ENCODE results near the gene LYPD5.

DNA sequence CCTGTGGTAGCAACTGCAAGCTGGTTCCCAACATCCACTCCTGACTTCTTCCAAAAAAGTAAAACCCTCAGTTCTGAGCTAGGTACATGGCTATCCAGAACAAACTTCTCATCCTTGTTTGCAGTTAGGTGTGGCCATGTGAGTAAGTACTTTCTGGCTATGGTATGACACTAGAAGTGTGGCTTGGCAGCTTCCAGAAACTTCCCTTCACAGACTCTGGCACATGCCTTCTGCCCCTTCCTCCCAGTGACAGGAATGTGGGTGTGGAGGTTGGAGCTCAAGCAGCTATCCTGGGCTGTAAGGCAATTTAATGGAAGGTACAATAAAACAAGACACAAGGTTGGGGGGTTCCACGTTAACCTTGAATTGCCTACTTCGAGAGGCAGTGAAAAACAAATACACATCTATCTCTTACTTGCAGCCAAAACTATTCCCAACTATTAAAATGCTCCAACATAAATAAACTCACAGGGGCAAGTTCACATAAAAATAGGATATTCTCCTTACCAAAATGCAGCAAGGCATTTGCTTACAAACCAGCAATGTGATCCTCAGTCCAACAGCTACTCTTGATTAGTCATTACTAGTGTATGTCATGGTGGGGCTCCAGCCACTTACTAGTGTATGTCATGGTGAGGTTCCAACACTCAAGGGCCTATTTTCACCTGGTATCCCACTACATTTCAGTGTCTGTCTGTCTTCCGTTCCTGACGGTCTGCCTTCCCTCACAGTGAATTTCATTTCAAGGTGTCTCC, 50.6 kb downstream of the LYPD5 start:
- TF ChIP-seq, protein P1, sequence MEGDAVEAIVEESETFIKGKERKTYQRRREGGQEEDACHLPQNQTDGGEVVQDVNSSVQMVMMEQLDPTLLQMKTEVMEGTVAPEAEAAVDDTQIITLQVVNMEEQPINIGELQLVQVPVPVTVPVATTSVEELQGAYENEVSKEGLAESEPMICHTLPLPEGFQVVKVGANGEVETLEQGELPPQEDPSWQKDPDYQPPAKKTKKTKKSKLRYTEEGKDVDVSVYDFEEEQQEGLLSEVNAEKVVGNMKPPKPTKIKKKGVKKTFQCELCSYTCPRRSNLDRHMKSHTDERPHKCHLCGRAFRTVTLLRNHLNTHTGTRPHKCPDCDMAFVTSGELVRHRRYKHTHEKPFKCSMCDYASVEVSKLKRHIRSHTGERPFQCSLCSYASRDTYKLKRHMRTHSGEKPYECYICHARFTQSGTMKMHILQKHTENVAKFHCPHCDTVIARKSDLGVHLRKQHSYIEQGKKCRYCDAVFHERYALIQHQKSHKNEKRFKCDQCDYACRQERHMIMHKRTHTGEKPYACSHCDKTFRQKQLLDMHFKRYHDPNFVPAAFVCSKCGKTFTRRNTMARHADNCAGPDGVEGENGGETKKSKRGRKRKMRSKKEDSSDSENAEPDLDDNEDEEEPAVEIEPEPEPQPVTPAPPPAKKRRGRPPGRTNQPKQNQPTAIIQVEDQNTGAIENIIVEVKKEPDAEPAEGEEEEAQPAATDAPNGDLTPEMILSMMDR (IDR thresholded peaks at IDR 0.05) = no peak
- TF ChIP-seq POLR2A (IDR thresholded peaks at IDR 0.05) = no peak

Measured in right lobe of liver (tissue), 4 donors.